ENCODE data around the gene KDM2B.
A peak's percentile ranks its signal among the peaks of the same experiment; 100 is the strongest.
"Not testable (repeated sequence)": the region's sequence is repeated elsewhere in the genome, so short reads cannot be mapped to it uniquely, and the experiment has no call there.

Gene KDM2B

GRCh38 chr12:121592320-121592719, 11.5 kb upstream of the KDM2B start:
- ChIA-PET POLR2A (no interaction called here), CTCF (no interaction called here)
- TF ChIP-seq CTCF (IDR thresholded peaks at IDR 0.05; ENCODE audit: control extremely low read depth, extremely low read depth, low read depth, missing control alignments), result no peak
- DNase-seq (ENCODE audit: extremely low spot score), result no peak

- peak; percentile 79 for DNase-seq (ENCODE audit: extremely low spot score)
- TF ChIP-seq CTCF (IDR thresholded peaks at IDR 0.05; ENCODE audit: control extremely low read depth, extremely low read depth, low read depth, missing control alignments), result no peak
- POLR2A ChIA-PET, result interaction anchor here (0.5 to 0.6 kb wide), 2 partner anchors 56 to 307 kb away, joined by 4 to 6 read pairs; no protein-coding TSS in a partner anchor
- CTCF ChIA-PET, result interaction anchor here (0.9 to 1.7 kb wide), 6 partner anchors 11 to 38 kb away, joined by 3 to 5 read pairs (median 4); no protein-coding TSS in a partner anchor
Observed at GRCh38 chr12:121590476-121591143, 9.8 kb upstream of the KDM2B start.

- not testable (repeated sequence) for DNase-seq (ENCODE audit: extremely low spot score)
- CTCF ChIA-PET, result interaction anchor here (0.9 to 2.3 kb wide), 5 partner anchors 9 to 84 kb away, joined by 3 to 5 read pairs (median 3); no protein-coding TSS in a partner anchor
- POLR2A ChIA-PET, result interaction anchor here (0.6 kb wide), 1 partner anchor 1088 kb away, joined by 3 read pairs; no protein-coding TSS in a partner anchor
Observed at GRCh38 chr12:121584885-121585284, 4.1 kb upstream of the KDM2B start.

GRCh38 chr12:121583334-121583661, 2.5 kb upstream of the KDM2B start:
- DNase-seq (ENCODE audit: extremely low spot score); POLR2A ChIA-PET: not testable (repeated sequence)
- CTCF ChIA-PET, result interaction anchor here (1.0 to 2.3 kb wide), 8 partner anchors 8 to 104 kb away, joined by 3 to 6 read pairs (median 4); partner anchors contain the start of gene ORAI1

- POLR2A ChIA-PET, result no interaction called here
- DNase-seq (ENCODE audit: extremely low spot score), result no peak
- TF ChIP-seq CTCF (IDR thresholded peaks at IDR 0.05; ENCODE audit: control extremely low read depth, extremely low read depth, low read depth, missing control alignments), result no peak
- CTCF ChIA-PET, result interaction anchor here (1.1 to 2.3 kb wide), 6 partner anchors 8 to 104 kb away, joined by 3 to 6 read pairs (median 4); no protein-coding TSS in a partner anchor
Observed at GRCh38 chr12:121582583-121583333, 1.9 kb upstream of the KDM2B start.

GRCh38 chr12:121581686-121582429, 1.0 kb upstream of the KDM2B start:
- ChIA-PET CTCF (interaction anchor here (0.7 to 1.4 kb wide), 4 partner anchors 9 to 30 kb away, joined by 3 to 5 read pairs (median 4); no protein-coding TSS in a partner anchor), POLR2A (no interaction called here)
- TF ChIP-seq CTCF (IDR thresholded peaks at IDR 0.05; ENCODE audit: control extremely low read depth, extremely low read depth, low read depth, missing control alignments), result no peak
- no peak for DNase-seq (ENCODE audit: extremely low spot score)

Measured in GM10248 (cell line).